Liver (tissue), 9 donors: ENCODE results near the gene TKTL2. TPM values are rescaled to one million over a fixed set of nuclear protein-coding genes. Genes with fewer than 3 reads are reported as not detected.

Experiments
- DNase-seq: peaks from one replicate; pipeline ENCODE4 v3.0.0-alpha.2; 2017; ENCODE audit warnings: low spot score
- H3K27ac ChIP-seq, 2 donors: one replicate each; pipeline ENCODE4 v1.7.0; 2013; ENCODE audit warnings: inconsistent platforms in 2 of 2, low read length in 2 of 2, control low read depth in 1 of 2, low read depth in 1 of 2, mild to moderate bottlenecking in 1 of 2
- H3K27me3 ChIP-seq, 4 donors: one replicate each; pipeline versions ENCODE4 v1.6.1 to v1.7.0; 2013; ENCODE audit warnings: low read length in 3 of 4, inconsistent platforms in 1 of 4, mild to moderate bottlenecking in 1 of 4, moderate library complexity in 1 of 4; ENCODE audit not compliant: control insufficient read depth in 4 of 4, insufficient read depth in 4 of 4
- H3K36me3 ChIP-seq, 4 donors: one replicate each; pipeline versions ENCODE4 v1.6.1 to v1.7.0; 2013; ENCODE audit warnings: low read length in 3 of 4, mild to moderate bottlenecking in 3 of 4, low read depth in 1 of 4, moderate library complexity in 1 of 4; ENCODE audit not compliant: control insufficient read depth in 4 of 4, insufficient read depth in 3 of 4
- H3K4me1 ChIP-seq, 4 donors: one replicate each; pipeline versions ENCODE4 v1.6.1 to v1.7.0; 2013; ENCODE audit warnings: low read length in 3 of 4, mild to moderate bottlenecking in 3 of 4, moderate library complexity in 1 of 4; ENCODE audit not compliant: control insufficient read depth in 4 of 4, insufficient read depth in 4 of 4
- H3K4me3 ChIP-seq, 3 donors: one replicate each; pipeline versions ENCODE4 v1.6.1 to v1.7.0; 2013; ENCODE audit warnings: low read length in 3 of 3, control low read depth in 1 of 3, low read depth in 1 of 3, mild to moderate bottlenecking in 1 of 3
- H3K9ac ChIP-seq, 2 donors: one replicate each; pipeline ENCODE4 v1.7.0; 2013; ENCODE audit warnings: low read length in 2 of 2, mild to moderate bottlenecking in 2 of 2, moderate library complexity in 2 of 2, control low read depth in 1 of 2, low read depth in 1 of 2
- H3K9me3 ChIP-seq, 4 donors: one replicate each; pipeline versions ENCODE4 v1.6.1 to v1.7.0; 2013; ENCODE audit warnings: low read length in 3 of 4; ENCODE audit not compliant: control insufficient read depth in 4 of 4
- EGR1 ChIP-seq, 2 donors: IDR thresholded peaks; 2 replicates each; pipeline ENCODE4 v1.6.1; 2016 to 2018; ENCODE audit warnings: antibody characterized with exemption in 2 of 2, low read depth in 2 of 2
- FOXA1 ChIP-seq: IDR thresholded peaks from 2 replicates; pipeline ENCODE4 v1.6.1; 2016; ENCODE audit warnings: antibody characterized with exemption
- FOXA2 ChIP-seq: IDR thresholded peaks from 2 replicates; pipeline ENCODE4 v1.6.1; 2016; ENCODE audit warnings: antibody characterized with exemption
- GABPA ChIP-seq, 2 donors: IDR thresholded peaks in 1 of 2; conservative IDR thresholded peaks in 1 of 2; 2 replicates each; pipeline ENCODE4 v1.6.1; 2016; ENCODE audit warnings: antibody characterized with exemption in 2 of 2, mild to moderate bottlenecking in 1 of 2, moderate library complexity in 1 of 2
- HNF4A ChIP-seq, 2 donors: conservative IDR thresholded peaks; 2 replicates each; pipeline ENCODE4 v1.6.1; 2016; ENCODE audit warnings: antibody characterized with exemption in 2 of 2, mild to moderate bottlenecking in 2 of 2
- HNF4G ChIP-seq: IDR thresholded peaks from 2 replicates; pipeline ENCODE4 v1.6.1; 2016; ENCODE audit warnings: antibody characterized with exemption
- NR2F2 ChIP-seq: IDR thresholded peaks from 2 replicates; pipeline ENCODE4 v1.6.1; 2016; ENCODE audit warnings: antibody characterized with exemption
- RAD21 ChIP-seq, 2 donors: IDR thresholded peaks; 2 replicates each; pipeline ENCODE4 v1.6.1; 2016; ENCODE audit warnings: antibody characterized with exemption in 2 of 2, mild to moderate bottlenecking in 2 of 2
- RXRA ChIP-seq, 2 donors: IDR thresholded peaks; 2 replicates each; pipeline ENCODE4 v1.6.1; 2017 to 2018; ENCODE audit warnings: antibody characterized with exemption in 2 of 2, mild to moderate bottlenecking in 1 of 2
- SP1 ChIP-seq: IDR thresholded peaks from 2 replicates; pipeline ENCODE4 v1.6.1; 2018; ENCODE audit warnings: antibody characterized with exemption, mild to moderate bottlenecking
- TAF1 ChIP-seq: conservative IDR thresholded peaks from 2 replicates; pipeline ENCODE4 v1.6.1; 2016; ENCODE audit warnings: antibody characterized with exemption, mild to moderate bottlenecking
- YY1 ChIP-seq: IDR thresholded peaks from 2 replicates; pipeline ENCODE4 v1.6.1; 2016; ENCODE audit warnings: antibody characterized with exemption, mild to moderate bottlenecking
- WGBS: extraction: QIAGEN DNeasy Blood & Tissue Kit; methylation state at CpG from one replicate; pipeline ENCODE4 v1.1.7; 2013; 5-methylcytosine and 5-hydroxymethylcytosine counted together
- polyA plus RNA-seq, 2 donors: library from polyadenylated mRNA; stranded (reverse) in 1 of 2; unstranded in 1 of 2; fragments of 200-250 nt in 1 of 2; fragments of >200 nt in 1 of 2; fragmentation: Nextera tagmentation in 1 of 2; extraction: Ambion mirVana in 1 of 2; gene quantifications; one replicate each; pipeline versions ENCODE4 v1.2.1 to v1.2.3, GENCODE V29; 2013 to 2015
- total RNA-seq, 2 donors: library from RNA; depleted of rRNA; stranded (reverse); fragments of >200 nt; gene quantifications; one replicate each; pipeline ENCODE4 v1.2.3, GENCODE V29; 2014
- TF ChIP-seq, protein P1 (sequence below): IDR thresholded peaks from 2 replicates; pipeline ENCODE4 v1.6.1; 2016; ENCODE audit warnings: antibody characterized with exemption, mild to moderate bottlenecking
- TF ChIP-seq, protein P2 (sequence below): IDR thresholded peaks from 2 replicates; pipeline ENCODE4 v1.6.1; 2016; ENCODE audit warnings: antibody characterized with exemption
- TF ChIP-seq, protein P3 (sequence below): IDR thresholded peaks from 2 replicates; pipeline ENCODE4 v1.6.1; 2016; ENCODE audit warnings: antibody characterized with exemption
- TF ChIP-seq, protein P4 (sequence below): fragments of 150-350 bp; IDR thresholded peaks from 2 replicates; pipeline ENCODE4 v1.5.1; 2017; ENCODE audit warnings: improper control_type of control experiment, low read depth, low read length; ENCODE audit not compliant: missing input control
- TF ChIP-seq, protein P5 (sequence below): IDR thresholded peaks from 2 replicates; pipeline ENCODE4 v1.6.1; 2016; ENCODE audit warnings: antibody characterized with exemption
- donor health status: healthy.
- donor health status: healthy.
- donor health status: healthy.
- donor health status: healthy.
- donor health status: healthy.

The TKTL2 gene
- total and polyA plus RNA-seq, 4 donors, result not detected

DNA sequence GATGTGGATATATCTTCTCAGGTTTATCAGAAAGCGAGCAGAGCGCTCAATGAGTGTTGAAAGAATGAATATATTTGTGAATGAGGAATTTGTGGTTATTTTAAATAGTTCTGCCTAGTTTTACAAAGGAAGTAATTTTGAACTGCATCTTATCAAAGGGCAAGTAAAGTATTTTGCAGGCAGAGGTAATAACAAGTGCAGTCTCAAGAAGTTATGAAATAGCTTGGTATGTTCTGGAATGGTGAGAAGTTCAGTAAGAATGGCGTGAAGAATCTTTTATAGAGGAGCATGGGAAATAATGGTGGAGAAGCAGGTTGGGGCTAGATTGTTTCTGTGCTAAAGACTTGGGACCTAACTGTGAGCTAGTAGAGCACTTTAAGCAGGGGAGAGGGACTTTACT lies 31.8 kb upstream of the TKTL2 start:
- TF ChIP-seq SP1 (no peak), FOXA1 (no peak), RAD21 (IDR thresholded peaks at IDR 0.05) (no peak), HNF4A (conservative IDR thresholded peaks at IDR 0.05) (no peak), NR2F2 (no peak), EGR1 (IDR thresholded peaks at IDR 0.05; ENCODE audit: low read depth in 2 of 2) (no peak)
- TF ChIP-seq, protein P1, sequence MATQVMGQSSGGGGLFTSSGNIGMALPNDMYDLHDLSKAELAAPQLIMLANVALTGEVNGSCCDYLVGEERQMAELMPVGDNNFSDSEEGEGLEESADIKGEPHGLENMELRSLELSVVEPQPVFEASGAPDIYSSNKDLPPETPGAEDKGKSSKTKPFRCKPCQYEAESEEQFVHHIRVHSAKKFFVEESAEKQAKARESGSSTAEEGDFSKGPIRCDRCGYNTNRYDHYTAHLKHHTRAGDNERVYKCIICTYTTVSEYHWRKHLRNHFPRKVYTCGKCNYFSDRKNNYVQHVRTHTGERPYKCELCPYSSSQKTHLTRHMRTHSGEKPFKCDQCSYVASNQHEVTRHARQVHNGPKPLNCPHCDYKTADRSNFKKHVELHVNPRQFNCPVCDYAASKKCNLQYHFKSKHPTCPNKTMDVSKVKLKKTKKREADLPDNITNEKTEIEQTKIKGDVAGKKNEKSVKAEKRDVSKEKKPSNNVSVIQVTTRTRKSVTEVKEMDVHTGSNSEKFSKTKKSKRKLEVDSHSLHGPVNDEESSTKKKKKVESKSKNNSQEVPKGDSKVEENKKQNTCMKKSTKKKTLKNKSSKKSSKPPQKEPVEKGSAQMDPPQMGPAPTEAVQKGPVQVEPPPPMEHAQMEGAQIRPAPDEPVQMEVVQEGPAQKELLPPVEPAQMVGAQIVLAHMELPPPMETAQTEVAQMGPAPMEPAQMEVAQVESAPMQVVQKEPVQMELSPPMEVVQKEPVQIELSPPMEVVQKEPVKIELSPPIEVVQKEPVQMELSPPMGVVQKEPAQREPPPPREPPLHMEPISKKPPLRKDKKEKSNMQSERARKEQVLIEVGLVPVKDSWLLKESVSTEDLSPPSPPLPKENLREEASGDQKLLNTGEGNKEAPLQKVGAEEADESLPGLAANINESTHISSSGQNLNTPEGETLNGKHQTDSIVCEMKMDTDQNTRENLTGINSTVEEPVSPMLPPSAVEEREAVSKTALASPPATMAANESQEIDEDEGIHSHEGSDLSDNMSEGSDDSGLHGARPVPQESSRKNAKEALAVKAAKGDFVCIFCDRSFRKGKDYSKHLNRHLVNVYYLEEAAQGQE, result no peak
- TF ChIP-seq, protein P2, sequence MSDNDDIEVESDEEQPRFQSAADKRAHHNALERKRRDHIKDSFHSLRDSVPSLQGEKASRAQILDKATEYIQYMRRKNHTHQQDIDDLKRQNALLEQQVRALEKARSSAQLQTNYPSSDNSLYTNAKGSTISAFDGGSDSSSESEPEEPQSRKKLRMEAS, result no peak
- Histone ChIP-seq H3K27me3 (no peaks in the 10 kb centered on the region), H3K9me3 (no peaks in the 10 kb centered on the region), H3K4me1 (no peaks in the 10 kb centered on the region), H3K4me3 (no peak overlapping the region), H3K27ac (no peak overlapping the region), H3K36me3 (peaks cover 1 to 12% (median 7%) of the 10 kb centered on the region in 4 donors), H3K9ac (no peak overlapping the region)
- DNase-seq, result no peak
- WGBS, result 88% methylated on average over 3 of the region's 3 CpGs

DNA sequence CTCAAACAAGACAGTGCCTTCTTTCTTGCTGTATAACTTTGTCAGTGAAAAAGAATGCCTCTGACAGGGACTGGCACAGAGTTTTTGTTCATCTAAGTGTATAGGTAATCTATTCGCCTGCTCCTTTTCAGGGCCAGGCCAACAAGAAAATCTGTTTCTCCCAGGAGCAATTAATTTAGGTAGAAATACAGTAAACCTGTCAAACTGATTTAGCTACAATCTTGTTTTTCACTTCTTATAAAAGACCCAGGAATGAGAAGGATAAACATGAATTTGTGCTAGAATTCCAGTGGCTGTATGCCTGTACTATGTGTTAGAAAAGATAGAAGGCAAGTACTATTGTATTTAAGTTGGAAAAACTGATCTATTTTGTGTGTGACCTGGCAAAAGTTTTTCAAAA lies 27.0 kb upstream of the TKTL2 start:
- Histone ChIP-seq H3K36me3 (no peaks in the 10 kb centered on the region), H3K4me1 (peaks cover 0 to 5% (median 4%) of the 10 kb centered on the region in 4 donors), H3K4me3 (no peak overlapping the region), H3K27me3 (no peaks in the 10 kb centered on the region), H3K9ac (no peak overlapping the region), H3K9me3 (no peaks in the 10 kb centered on the region), H3K27ac (no peak overlapping the region)
- 100% methylated on average over 1 of the region's 1 CpG for WGBS
- DNase-seq, result no peak
- no peak for TF ChIP-seq FOXA2
- TF ChIP-seq, protein P3, sequence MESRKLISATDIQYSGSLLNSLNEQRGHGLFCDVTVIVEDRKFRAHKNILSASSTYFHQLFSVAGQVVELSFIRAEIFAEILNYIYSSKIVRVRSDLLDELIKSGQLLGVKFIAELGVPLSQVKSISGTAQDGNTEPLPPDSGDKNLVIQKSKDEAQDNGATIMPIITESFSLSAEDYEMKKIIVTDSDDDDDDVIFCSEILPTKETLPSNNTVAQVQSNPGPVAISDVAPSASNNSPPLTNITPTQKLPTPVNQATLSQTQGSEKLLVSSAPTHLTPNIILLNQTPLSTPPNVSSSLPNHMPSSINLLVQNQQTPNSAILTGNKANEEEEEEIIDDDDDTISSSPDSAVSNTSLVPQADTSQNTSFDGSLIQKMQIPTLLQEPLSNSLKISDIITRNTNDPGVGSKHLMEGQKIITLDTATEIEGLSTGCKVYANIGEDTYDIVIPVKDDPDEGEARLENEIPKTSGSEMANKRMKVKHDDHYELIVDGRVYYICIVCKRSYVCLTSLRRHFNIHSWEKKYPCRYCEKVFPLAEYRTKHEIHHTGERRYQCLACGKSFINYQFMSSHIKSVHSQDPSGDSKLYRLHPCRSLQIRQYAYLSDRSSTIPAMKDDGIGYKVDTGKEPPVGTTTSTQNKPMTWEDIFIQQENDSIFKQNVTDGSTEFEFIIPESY, result no peak
- TF ChIP-seq, protein P4, sequence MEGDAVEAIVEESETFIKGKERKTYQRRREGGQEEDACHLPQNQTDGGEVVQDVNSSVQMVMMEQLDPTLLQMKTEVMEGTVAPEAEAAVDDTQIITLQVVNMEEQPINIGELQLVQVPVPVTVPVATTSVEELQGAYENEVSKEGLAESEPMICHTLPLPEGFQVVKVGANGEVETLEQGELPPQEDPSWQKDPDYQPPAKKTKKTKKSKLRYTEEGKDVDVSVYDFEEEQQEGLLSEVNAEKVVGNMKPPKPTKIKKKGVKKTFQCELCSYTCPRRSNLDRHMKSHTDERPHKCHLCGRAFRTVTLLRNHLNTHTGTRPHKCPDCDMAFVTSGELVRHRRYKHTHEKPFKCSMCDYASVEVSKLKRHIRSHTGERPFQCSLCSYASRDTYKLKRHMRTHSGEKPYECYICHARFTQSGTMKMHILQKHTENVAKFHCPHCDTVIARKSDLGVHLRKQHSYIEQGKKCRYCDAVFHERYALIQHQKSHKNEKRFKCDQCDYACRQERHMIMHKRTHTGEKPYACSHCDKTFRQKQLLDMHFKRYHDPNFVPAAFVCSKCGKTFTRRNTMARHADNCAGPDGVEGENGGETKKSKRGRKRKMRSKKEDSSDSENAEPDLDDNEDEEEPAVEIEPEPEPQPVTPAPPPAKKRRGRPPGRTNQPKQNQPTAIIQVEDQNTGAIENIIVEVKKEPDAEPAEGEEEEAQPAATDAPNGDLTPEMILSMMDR, result no peak
- no peak for TF ChIP-seq RAD21 (IDR thresholded peaks at IDR 0.05)
- TF ChIP-seq, protein P5, sequence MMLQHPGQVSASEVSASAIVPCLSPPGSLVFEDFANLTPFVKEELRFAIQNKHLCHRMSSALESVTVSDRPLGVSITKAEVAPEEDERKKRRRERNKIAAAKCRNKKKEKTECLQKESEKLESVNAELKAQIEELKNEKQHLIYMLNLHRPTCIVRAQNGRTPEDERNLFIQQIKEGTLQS, result no peak
- TF ChIP-seq, protein P1, result no peak
- no peak for TF ChIP-seq RXRA (IDR thresholded peaks at IDR 0.05)
- TF ChIP-seq HNF4A (conservative IDR thresholded peaks at IDR 0.05), result no peak
- no peak for TF ChIP-seq NR2F2
- TF ChIP-seq HNF4G, result no peak
- TF ChIP-seq GABPA (IDR thresholded peaks at IDR 0.05 in 1 of 2, conservative IDR thresholded peaks at IDR 0.05 in 1 of 2), result no peak
- TF ChIP-seq YY1, result no peak
- TF ChIP-seq SP1, result no peak
- no peak for TF ChIP-seq TAF1
